Cerebellar nuclear complex (tissue), 1 donor: ENCODE results near the gene ICA1.
"Not testable (repeated sequence)": the region's sequence is repeated elsewhere in the genome, so short reads cannot be mapped to it uniquely, and the experiment has no call there.

Experiments used
- DNase-seq, 2 experiments: peaks; one replicate each; lab custom pipeline; 2025; lab: John Stamatoyannopoulos, UW

Gene ICA1

GRCh38 chr7:8130663-8131062, 131.3 kb downstream of the ICA1 start:
- DNase-seq = no peak

DNA sequence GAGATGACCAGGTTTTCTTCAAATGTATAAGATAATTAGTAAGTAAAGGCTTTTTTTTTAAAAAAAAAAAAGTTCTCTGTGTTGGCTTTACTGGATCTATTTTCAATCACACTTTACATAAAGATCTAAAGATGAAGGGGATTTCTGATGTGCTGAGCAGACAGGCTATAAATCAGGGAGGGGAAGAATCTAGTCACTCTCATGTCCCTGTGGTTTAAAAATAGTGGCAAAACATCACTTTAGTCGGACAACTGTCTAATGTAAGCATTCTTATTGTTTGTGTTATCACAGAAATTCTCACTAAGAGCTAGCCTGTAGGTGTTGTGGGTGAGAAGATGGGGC, 132.7 kb downstream of the ICA1 start:
- DNase-seq = no peak

DNA sequence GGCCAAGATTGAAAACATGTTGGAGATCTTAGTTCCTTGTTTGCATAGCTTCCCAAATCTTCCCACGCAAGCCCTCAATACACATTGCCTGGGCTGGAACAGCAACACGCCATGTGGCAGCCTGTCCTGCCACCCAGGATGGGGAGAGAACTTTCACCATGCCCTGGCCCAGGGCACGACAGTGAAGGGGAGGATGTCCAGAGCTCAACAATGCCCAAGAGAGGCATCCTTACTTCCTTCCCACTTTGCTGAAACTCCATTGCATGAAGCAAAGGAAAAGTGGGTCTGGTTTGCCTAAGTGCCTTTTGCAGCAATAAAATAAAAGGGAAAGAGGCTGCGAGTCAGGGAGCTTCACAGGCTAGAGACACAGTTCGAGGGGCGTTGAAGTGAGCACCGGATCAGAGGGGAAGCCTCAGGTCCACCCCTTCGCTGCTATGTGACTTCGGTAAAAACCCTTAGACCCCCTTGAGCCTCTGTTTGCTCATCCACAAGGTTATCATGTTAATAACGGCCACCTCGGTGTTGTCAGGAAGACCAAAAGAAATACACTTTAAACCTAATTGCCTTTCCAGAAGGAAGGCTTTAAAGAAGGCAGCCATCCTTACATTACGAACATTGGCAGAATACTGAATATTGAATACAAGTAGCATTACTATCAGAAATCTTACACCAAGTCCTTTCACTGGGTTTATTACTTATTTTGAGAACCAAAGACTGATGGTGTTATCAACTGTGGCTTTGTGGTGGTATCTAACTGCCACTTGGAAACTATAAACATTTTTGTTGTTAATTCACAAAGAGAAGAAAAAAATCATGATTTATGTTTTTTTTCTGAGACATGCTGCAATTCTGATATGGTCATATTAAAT, 133.3 kb downstream of the ICA1 start:
- no peak for DNase-seq

- no peak for DNase-seq
Observed at GRCh38 chr7:8126601-8127167, 135.3 kb downstream of the ICA1 start.

GRCh38 chr7:8125680-8126444, 136.1 kb downstream of the ICA1 start:
- no peak for DNase-seq

DNA sequence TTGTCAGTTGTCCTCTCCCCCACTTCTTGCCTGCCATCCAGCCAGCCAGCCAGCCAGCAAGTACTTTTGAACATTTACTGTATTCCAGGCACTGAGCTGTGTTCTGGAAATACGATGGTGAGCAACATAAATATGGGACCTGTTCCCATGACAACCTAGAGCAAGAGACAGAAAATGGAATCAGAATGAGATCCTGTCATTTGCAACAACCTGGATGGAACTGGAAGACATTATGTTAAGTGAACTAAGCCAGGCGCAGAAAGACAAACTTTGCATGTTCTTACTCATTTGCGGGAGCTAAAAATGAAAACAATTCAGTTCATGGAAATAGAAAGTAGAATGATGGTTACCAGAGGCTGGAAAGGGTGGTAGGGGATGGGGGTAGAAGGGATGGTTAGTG, 140.7 kb downstream of the ICA1 start:
- no peak for DNase-seq

GRCh38 chr7:8120390-8121058, 141.4 kb downstream of the ICA1 start:
- no peak for DNase-seq

- no peak for DNase-seq
Observed at GRCh38 chr7:8119262-8119661, 142.7 kb downstream of the ICA1 start.

DNA sequence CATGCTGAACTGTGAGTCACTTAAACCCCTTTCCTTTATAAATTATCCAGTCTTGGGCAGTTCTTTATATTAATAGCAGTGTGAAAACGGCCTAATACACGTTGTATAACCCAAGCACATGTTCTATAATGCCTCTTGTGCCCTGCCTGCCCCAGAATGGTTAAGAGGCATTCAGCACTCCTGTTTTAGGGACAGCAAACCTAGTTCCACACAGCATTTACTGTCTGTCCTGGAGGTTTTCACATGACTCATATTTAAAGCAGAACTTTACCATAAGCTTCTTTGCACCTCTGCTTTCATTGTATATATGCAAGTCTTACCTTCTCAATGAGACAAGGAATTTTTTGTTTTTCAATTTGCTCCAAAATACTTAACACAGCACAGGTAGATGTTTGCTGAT, 144.8 kb downstream of the ICA1 start:
- no peak for DNase-seq

- no peak for DNase-seq
Observed at GRCh38 chr7:8115547-8116402, 146.2 kb downstream of the ICA1 start.

DNA sequence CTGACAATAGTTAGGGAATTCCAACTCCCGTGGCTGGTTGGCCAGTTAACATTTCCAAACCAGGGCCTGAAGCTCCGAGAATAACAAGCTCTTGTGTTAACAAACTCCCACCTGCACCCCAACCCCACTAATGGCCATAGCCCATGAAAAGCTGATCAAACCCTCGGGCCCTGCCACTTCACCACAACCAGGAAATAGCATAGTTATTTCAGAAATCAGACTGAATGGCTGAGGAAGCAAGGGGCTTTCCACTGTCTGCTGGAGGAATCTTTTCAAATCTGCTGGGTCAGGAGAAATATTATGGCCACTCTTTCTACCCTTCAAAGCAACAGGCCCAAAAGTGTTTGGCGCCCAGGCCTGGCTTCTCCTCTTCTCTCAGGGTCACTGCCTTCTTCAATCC, 147.8 kb downstream of the ICA1 start:
- no peak for DNase-seq

DNA sequence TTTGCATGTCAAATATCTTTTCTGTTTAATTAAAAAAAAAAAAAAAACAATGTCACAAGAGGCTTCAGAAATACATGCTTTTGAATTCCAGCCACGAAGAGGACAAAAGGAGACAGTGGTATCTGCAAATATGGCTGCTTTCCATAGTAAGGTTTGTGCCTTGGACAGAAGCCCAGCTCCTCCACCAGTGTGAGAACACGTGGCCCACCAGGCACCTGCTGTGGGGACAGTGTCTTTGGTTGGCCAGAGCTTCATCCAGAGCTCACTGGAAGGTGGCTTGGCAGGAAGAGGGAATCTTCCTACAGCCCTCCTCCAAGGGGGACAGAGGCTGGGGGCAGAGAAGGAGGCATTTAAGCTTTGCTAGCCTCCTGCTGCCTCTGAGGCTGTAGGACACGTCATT, 148.8 kb downstream of the ICA1 start:
- DNase-seq = no peak

DNA sequence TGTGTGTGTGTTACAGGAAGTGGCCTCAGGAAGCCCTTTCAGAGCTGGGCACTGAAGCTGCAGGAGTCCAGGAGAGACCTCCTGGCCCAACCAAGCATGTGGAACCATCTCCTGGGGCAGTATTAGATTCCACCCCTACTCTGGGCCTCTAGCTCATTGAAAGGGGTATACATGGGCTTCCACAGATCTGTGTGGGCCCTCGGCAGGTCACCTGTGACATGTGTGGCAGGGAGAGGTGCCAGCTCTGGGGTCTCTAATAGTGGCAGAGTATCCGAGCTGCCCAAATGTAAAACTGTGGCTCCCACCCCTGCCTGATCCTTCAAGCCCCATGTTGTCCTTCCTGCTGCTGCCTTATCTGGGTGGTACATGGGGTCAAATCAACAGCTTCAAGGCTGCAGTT, 149.3 kb downstream of the ICA1 start:
- no peak for DNase-seq

- no peak for DNase-seq
Observed at GRCh38 chr7:8111282-8111960, 150.5 kb downstream of the ICA1 start.

DNA sequence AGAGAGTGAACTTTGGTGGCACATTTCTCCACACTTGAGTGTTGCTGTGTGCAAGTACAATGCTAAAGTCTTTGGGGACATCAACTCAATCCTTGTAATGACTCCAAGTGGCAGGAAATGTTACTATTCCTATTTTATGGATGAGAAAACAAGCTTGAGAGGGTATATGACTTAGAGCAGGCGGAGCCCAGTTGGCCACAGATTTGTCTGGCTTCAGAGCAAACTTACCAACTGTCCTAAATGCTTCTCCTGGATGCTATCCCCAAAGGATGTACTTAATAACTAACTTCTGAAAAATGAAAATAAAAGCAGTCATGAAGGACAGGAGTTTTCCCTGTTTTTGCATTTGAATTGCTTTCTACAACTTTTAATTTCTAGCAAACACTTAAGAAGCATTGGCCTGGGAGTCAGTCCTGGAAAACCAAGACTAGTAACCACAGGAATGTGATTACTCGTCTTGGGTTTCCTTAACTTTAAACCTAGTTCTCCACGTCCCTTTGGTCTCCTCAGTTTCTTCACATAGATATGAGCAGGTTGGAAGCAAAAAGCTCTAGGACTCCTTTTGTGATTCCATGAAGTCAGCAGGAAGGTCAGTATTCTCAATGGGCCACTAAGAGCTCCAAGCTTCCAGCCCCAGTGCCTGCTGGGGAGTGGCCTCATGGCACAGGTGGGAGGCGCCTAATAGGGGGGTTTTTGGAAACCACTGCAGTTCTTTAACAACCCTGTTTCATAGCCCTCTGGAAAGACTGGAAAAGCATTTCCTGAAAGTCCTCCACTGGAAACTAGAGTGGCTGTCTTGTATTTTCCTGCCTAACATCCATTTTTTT, 152.6 kb downstream of the ICA1 start:
- no peak for DNase-seq

DNA sequence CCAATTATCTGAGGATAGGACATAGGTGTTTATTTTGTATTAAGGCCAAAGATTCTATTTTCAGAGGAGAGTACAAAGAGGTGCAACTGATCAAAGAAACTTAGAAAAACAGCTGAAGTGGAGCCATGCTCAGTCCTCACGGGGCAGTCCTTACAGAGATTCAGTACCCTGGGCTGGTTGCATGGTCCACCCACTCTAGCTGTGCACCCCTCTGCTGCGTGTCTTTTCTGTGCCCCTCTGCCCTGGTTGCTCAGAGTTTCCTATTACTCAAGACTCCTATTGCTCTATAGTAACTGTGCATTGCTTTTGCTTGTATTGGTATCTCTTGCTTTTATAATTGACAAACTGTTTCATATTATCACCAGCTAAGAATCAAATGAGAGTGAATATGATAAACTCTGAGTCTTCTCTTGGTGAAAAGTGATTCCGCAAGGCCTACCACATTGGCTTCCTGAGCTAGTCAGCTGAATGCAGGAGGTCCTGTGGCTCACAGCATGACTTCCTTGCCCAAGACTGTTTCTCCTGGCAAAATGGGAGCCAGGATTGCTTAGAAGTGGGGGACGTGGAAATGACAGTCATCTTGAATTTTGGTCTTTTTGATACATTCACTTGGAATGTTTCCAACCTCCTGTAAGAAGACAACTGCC, 156.4 kb downstream of the ICA1 start:
- no peak for DNase-seq

DNA sequence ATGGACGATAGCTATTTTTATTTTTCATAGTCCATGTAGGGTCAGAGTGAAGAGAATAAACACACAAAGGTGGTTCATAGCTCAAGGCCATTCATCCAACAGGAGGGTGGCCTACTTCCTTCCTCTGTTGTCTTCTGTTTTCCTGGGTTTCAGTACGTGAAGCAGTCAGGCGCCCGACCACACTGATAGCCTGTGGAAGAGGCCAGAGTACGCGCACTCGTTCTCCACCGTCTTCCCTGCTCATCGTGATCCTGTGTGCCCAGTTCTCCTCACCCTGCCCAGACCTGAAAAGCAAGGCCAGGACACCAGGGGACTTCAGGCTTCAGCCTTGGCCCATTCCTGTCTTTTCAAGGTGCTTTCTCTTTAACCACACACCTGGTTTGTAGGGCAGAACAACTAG, 158.7 kb downstream of the ICA1 start:
- no peak for DNase-seq

GRCh38 chr7:8101292-8101691, 160.7 kb downstream of the ICA1 start:
- not testable (repeated sequence) for DNase-seq
